ENCODE results near the gene MFGE8.
A peak's percentile ranks its signal among the peaks of the same experiment; 100 is the strongest.

The MFGE8 gene

DNA sequence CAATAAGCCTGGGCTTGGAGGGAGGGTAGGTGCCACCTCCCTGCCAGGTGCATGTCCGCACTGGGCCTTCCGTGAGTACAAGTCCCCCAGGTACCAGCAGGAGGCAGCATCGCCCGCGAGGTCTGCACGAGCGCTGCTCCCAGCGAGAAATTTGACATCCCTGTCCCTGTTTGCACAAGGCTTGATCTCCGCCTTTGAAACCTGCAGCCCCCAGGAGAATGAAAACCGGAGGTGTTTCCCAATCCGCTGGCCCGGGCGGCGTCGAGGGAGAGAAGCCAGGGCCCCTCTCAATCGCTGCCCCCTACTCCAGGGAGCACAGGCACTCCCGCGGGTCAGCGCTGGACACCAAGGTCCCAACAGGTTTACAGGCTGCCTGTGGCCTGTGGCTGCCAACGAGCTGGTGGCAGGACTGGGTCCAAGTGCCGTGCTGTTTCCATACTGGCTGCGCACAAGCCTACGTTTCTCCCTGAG lies 18.8 kb downstream of the MFGE8 start:
- no peak for DNase-seq (ENCODE audit: low read depth)
- TF ChIP-seq, protein P1, sequence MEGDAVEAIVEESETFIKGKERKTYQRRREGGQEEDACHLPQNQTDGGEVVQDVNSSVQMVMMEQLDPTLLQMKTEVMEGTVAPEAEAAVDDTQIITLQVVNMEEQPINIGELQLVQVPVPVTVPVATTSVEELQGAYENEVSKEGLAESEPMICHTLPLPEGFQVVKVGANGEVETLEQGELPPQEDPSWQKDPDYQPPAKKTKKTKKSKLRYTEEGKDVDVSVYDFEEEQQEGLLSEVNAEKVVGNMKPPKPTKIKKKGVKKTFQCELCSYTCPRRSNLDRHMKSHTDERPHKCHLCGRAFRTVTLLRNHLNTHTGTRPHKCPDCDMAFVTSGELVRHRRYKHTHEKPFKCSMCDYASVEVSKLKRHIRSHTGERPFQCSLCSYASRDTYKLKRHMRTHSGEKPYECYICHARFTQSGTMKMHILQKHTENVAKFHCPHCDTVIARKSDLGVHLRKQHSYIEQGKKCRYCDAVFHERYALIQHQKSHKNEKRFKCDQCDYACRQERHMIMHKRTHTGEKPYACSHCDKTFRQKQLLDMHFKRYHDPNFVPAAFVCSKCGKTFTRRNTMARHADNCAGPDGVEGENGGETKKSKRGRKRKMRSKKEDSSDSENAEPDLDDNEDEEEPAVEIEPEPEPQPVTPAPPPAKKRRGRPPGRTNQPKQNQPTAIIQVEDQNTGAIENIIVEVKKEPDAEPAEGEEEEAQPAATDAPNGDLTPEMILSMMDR (IDR thresholded peaks at IDR 0.05; ENCODE audit: control insufficient read depth, insufficient read depth, low read depth, low read length, missing control alignments), result peak; percentile 68
- H3K4me3 ChIP-seq (ENCODE audit: control insufficient read depth, low read depth, low read length), result peak overlapping the region; percentile 59

DNA sequence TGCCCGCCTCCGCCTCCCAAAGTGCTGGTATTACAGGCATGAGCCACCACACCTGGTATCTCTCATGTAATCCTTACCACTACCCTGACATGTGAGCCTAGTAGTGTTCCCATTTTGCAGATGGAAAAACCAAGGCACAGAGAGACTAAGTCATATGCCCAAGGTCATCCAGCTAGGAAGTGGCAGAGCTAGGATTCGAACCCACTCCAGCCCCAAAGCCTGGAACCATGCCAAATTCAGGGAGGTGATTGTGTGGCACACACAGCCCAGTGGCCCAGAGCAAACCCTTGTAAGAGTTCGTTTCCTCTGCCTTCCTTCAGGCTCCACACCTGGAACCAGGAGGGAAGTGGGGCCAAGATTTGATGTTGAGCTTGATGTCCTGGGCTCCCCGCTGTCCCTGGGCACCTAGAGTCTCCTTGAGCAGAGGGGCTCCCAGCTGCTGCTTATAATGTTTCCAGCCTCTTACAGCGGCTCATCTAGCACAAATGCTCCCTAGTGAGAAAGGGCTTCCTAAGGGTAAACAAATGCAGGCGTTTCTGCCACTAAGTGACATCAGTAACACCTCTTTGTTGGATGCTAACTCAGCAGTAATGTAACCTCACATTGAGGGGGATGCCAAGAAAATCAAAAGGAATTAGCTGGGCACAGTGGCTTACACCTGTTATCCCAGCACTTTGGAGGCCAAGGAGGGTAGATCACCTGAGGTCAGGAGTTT lies 21.5 kb downstream of the MFGE8 start:
- no peak for DNase-seq (ENCODE audit: low read depth)
- no peak overlapping the region for H3K4me3 ChIP-seq (ENCODE audit: control insufficient read depth, low read depth, low read length)
- TF ChIP-seq, protein P1 (IDR thresholded peaks at IDR 0.05; ENCODE audit: control insufficient read depth, insufficient read depth, low read depth, low read length, missing control alignments), result no peak

DNA sequence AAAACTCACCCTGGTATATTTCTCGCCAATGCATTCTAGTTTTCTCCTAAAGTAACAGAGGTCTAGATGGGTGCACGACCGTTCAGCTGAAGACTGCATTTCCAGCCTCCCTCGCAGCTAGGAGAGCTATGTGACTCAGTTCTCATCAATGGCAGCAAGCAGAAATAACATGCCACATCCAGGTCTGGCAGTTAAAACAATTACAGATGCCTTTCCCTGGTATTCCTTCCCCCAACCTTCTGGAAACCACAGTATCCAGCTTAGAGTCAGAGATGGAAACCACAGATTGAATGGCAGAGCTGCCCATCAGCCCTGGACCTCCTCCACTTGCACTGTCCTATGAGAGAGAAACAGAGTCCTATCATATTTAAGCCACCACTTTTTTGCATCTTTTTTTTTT lies 22.7 kb downstream of the MFGE8 start:
- peak; percentile 47 for DNase-seq (ENCODE audit: low read depth)
- H3K4me3 ChIP-seq (ENCODE audit: control insufficient read depth, low read depth, low read length), result no peak overlapping the region
- TF ChIP-seq, protein P1 (IDR thresholded peaks at IDR 0.05; ENCODE audit: control insufficient read depth, insufficient read depth, low read depth, low read length, missing control alignments), result no peak

DNA sequence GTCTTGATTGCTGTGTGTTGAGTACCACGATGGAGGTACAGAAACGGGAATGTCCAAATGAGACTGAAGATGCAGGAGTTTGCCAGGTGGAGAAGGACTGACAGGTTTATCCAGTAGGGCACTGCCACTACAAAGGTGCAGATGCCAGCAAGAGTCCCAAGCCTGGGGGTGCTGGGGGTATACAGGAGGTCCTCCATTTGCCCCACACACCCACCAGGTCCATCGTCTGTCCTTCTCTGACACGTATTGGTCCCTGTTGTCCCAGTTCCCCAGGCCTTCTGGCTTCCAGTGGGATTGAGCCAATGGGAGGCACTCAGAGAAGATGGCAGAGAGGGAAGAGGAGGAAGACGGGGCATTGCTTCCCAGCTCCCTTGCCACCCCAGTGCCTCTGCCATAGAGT lies 24.5 kb downstream of the MFGE8 start:
- no peak overlapping the region for H3K4me3 ChIP-seq (ENCODE audit: control insufficient read depth, low read depth, low read length)
- no peak for DNase-seq (ENCODE audit: low read depth)
- TF ChIP-seq, protein P1 (IDR thresholded peaks at IDR 0.05; ENCODE audit: control insufficient read depth, insufficient read depth, low read depth, low read length, missing control alignments), result no peak

DNA sequence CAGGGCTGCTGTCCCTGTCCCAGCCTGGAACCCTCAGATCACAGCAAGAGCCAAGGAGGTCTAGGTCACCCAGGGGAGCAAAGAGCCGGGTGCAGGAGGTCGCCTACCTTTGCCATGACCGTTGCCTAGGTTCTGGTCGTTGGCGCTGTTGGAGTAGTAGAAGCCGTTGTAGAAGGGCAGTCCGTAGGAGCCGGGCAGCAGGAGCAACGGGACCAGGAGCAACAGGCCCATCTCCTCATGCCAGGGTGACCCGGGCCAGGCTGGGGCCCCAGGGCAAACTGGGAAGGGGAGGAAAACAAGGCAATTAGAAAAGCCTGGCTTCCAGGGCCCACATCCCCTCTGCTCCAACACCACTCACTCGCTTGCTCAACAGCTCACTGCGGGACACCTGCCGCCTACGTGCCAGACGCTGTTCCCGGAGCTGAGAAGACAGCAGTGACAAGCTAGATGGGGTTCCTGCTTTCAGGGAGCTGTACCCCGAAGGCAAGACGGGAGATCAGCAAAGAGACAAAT lies 26.1 kb downstream of the MFGE8 start:
- TF ChIP-seq, protein P1 (IDR thresholded peaks at IDR 0.05; ENCODE audit: control insufficient read depth, insufficient read depth, low read depth, low read length, missing control alignments), result no peak
- no peak for DNase-seq (ENCODE audit: low read depth)
- H3K4me3 ChIP-seq (ENCODE audit: control insufficient read depth, low read depth, low read length), result no peak overlapping the region

DNA sequence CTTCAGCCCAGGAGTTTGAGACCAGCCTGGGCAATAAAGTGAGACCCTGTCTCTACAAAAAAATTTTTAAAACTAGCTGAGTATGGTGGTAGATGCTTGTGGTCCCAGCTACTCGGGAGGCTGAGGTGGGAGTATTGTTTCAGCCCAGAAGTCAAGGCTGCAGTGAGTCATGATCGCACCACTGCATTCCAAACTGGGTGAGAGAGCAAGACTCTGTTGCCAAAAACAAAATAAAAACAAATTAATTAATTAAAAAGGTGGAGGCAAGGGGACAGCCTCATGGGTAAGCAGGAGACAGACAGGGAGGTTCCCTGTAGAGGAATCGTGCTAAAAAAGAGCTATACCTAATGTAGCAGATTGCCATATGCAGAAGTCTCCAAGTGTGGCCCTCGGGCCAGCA lies 30.4 kb downstream of the MFGE8 start:
- H3K4me3 ChIP-seq (ENCODE audit: control insufficient read depth, low read depth, low read length), result no peak overlapping the region
- TF ChIP-seq, protein P1 (IDR thresholded peaks at IDR 0.05; ENCODE audit: control insufficient read depth, insufficient read depth, low read depth, low read length, missing control alignments), result no peak
- no peak for DNase-seq (ENCODE audit: low read depth)

Measured in AG09309 (cell line).